T-helper 1 cell treated with Interleukin-12 subunit alpha and Interleukin-12 subunit beta and Interleukin-4 antibody, amounts not matched to agents 30 μg/mL and 1 μg/mL, for 36 hours (primary cell): ENCODE results near the gene R3HDM4.

Experiments used
- H3K27ac Mint-ChIP-seq: one replicate; pipeline ENCODE4 v1.8.0; 2021; ENCODE audit warnings: mild to moderate bottlenecking, mixed read lengths
- H3K27me3 Mint-ChIP-seq: one replicate; pipeline ENCODE4 v1.8.0; 2021; ENCODE audit warnings: low read depth, mixed read lengths
- H3K36me3 Mint-ChIP-seq: one replicate; pipeline ENCODE4 v1.8.0; 2021; ENCODE audit warnings: low read depth, mixed read lengths
- H3K4me1 Mint-ChIP-seq: one replicate; pipeline ENCODE4 v1.8.0; 2021; ENCODE audit warnings: low read depth, mixed read lengths
- H3K4me3 Mint-ChIP-seq: one replicate; pipeline ENCODE4 v1.8.0; 2021; ENCODE audit warnings: mild to moderate bottlenecking, moderate library complexity, mixed read lengths
- H3K9me3 Mint-ChIP-seq: one replicate; pipeline ENCODE4 v1.8.0; 2021; ENCODE audit warnings: mixed read lengths

R3HDM4 gene

DNA sequence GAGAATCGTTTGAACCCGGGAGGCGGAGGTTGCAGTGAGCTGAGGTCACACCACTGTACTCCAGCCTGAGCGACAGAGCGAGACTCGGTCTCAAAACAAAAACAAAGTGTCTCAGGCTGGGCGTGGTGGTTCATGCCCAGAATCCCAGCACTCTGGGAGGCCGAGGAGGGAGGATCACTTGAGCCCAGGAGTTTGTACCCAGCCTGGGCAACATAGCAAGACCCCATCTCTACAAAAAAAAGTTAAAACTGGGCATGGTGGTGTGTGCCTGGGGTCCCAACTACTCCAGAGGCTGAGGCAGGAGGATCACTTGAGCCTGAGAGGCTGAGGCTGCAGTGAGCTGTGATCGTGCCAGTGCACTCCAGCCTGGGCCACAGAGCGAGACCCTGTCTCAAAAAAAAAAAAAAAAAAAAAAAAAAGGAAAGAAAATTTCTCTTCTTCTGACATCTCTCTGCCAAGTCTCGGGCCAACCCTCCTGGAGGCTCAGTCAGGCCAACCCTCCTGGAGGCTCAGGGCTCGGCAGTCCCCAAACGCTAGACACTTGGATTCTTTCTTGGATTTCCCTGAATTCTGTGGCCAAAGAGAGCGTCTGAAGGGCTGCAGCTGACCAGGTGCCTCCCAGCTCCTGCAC is 39.1 kb upstream of the R3HDM4 start:
- no peak overlapping the region for H3K27ac Mint-ChIP-seq
- H3K4me3 Mint-ChIP-seq, result no peak overlapping the region
- no peaks in the 10 kb centered on the region for H3K27me3 Mint-ChIP-seq
- H3K9me3 Mint-ChIP-seq, result no peaks in the 10 kb centered on the region
- H3K36me3 Mint-ChIP-seq, result no peaks in the 10 kb centered on the region
- H3K4me1 Mint-ChIP-seq, result peaks cover 2% of the 10 kb centered on the region

DNA sequence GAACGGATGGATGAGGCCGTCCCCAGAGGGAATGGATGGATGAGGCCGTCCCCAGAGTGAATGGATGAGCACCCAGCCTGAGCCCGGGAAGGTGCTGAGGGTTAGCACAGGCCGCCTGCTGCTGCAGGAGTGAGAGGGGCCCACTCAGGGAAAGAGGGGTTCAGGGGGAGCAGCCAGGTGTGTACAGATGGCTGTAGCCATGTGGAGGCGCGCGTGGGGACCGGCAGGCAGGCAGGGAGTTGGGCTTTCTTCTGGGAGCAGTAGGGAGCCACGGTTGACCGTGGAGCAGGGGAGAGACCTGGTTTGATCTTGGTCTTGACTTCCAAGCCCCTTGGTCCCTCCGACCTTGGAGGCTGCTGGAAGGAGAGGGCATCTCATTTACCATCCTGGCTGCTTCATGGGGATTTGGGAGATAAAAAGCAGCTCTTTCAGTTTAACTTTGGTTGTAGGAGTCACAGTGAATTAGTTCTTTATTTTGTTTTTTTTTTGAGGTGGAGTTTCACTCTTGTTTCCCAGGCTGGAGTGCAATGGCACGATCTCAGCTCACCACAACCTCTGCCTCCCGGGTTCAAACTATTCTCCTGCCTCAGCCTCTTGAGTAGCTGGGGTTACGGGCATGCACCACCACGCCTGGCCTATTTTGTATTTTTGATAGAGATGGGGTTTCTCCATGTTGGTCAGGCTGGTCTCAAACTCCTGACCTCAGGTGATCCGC is 37.5 kb upstream of the R3HDM4 start:
- no peaks in the 10 kb centered on the region for H3K36me3 Mint-ChIP-seq
- H3K27ac Mint-ChIP-seq, result no peak overlapping the region
- no peak overlapping the region for H3K4me3 Mint-ChIP-seq
- no peaks in the 10 kb centered on the region for H3K27me3 Mint-ChIP-seq
- no peaks in the 10 kb centered on the region for H3K9me3 Mint-ChIP-seq
- H3K4me1 Mint-ChIP-seq, result peaks cover 2% of the 10 kb centered on the region

DNA sequence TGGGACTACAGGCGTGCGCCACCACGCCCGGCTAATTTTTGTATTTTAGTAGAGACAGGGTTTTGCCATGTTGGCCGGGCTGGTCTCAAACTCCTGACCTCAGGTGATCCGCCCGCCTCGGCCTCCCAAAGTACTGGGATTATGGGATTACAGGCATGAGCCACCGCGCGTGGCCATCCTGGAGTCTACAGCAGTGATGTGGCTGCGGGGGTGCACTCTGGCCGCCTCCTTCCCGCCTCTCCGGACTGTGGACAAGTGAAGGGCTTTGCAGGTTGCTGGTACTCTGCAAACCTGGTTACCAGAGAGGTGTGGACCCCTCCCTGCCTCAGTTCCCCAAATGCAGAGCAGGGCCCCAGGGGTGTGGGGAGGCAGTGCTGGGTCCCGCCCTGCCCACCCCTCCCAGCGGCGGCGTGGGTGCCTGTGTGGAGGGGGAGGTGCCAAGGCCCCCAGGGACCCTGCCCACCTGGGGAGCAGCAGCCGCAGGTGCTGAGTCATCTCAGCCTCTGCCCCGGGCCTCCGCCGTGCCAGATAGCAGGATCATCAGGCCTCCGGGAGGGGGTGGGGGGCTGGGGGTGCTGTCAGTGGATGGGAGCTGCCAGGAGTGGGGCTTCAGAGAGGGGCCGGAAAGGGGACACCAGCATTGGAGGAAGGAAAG is 36.0 kb upstream of the R3HDM4 start:
- Mint-ChIP-seq H3K27ac (no peak overlapping the region), H3K4me3 (no peak overlapping the region), H3K27me3 (no peaks in the 10 kb centered on the region), H3K4me1 (peaks cover 2% of the 10 kb centered on the region), H3K9me3 (no peaks in the 10 kb centered on the region), H3K36me3 (no peaks in the 10 kb centered on the region)

DNA sequence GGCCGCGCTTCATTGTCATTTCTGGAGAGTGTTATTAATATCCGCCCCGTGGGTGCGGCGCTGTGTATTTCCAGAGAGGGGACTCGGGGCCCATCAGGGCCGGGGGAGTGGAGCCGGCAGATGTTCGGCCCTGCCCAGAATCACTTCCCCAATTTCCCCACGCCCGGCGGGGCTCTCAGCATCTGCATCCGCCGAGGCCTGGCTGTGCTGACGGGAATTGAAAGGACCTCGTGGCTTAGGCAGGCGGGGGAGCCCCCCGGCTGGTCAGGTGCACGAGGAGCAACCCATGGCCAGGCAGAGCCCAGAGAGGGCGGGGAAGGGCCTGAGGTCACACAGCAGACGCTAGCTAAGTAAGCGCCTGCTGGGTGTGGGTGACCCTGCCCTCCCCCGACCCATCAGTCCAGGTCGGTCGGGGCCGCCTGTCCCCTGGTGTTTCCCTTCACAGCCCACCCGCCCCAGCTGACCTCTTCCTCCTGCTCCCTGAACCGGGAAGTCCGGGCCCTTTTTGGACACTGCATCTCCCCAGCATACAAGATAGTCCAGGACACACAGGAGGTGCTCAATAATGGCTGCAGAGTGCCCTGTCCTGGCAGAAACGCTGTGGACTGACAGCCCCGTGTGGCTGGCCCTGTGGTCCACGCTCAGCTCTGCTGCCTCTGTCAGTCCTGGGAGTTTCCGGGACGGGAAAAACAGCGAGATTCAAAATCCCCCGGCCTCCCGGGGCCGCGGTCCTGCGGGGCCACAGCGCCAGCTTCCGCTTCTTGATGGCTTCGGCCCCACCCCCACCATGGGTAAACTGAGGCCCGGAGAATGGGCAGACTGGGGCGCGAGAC is 34.9 kb upstream of the R3HDM4 start:
- Mint-ChIP-seq H3K9me3 (no peaks in the 10 kb centered on the region), H3K4me3 (no peak overlapping the region), H3K36me3 (no peaks in the 10 kb centered on the region), H3K27ac (no peak overlapping the region), H3K4me1 (no peaks in the 10 kb centered on the region), H3K27me3 (no peaks in the 10 kb centered on the region)

DNA sequence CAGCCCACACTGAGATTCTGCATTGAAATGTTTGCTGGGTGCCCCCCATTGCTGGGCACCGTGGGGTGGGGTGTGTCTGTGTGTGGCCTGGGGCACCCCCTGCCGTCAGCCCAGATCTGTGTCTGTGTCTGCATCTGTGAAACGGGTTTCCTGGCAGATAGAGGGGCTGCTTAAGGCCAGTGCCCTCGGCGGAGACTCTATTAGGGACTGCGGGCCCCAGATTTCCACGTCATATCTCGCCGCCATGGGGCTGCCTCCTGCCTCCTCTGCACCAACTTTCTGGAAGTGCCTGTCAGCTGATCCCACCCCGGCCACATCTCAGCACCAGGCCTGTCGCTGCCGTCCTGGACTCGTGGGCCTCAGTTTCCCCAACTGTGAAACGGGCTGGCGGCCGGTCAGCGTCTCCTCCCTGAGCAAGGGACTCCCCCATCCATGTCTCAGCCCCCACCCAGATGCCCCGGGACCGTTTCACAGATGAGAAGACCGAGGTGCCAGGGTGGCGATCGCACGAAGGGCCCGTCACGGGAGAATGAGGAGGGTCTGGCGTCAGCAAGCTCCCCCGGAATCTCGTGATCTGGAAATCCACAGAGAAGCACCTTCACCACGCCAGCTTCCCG is 34.2 kb upstream of the R3HDM4 start:
- no peaks in the 10 kb centered on the region for H3K4me1 Mint-ChIP-seq
- H3K9me3 Mint-ChIP-seq, result no peaks in the 10 kb centered on the region
- H3K4me3 Mint-ChIP-seq, result no peak overlapping the region
- H3K36me3 Mint-ChIP-seq, result no peaks in the 10 kb centered on the region
- H3K27ac Mint-ChIP-seq, result no peak overlapping the region
- no peaks in the 10 kb centered on the region for H3K27me3 Mint-ChIP-seq

DNA sequence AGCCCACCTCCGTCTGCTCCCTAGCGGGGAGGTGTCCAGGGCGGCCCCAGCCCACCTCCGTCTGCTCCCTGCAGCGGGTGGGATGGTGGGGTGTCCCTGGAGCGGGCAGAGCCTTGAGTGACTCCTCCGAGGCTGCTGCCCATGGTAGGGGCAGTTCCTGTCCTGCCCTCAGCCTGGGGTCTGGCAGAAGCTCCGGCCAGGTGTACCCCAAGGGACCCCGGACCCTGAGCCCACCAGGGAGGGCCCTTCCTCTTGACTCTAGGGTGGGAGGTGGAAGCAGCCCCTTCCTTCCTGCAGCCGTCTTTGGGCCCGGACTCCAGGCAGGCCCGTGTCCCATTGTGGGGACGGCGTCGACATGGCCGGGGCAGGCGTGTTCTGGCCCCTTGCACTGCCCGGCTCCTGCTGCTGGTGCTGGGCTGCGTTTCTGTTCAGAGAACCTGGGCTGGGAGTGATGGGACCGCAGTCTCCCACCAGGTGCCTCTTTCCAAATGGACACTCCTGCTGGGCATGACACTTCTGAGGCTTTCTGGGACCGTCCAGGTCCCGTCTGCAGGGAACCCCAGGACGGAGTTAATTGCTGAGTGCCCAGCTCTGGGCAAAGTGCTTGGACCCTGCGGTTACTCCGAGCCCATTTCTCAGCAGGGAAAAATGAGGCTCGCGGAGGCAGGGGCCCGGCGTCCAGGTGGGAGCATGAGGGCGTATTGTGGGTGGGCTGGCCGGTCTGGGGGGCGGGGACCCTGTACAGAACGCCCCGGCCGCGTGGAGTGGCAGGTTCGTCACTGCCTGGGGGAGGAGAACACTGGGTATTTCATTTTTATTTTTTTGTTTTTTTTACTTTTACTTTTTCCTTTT is 32.6 kb upstream of the R3HDM4 start:
- peaks cover 6% of the 10 kb centered on the region for H3K4me1 Mint-ChIP-seq
- no peak overlapping the region for H3K27ac Mint-ChIP-seq
- no peaks in the 10 kb centered on the region for H3K9me3 Mint-ChIP-seq
- no peaks in the 10 kb centered on the region for H3K27me3 Mint-ChIP-seq
- no peak overlapping the region for H3K4me3 Mint-ChIP-seq
- H3K36me3 Mint-ChIP-seq, result peaks cover 2% of the 10 kb centered on the region

DNA sequence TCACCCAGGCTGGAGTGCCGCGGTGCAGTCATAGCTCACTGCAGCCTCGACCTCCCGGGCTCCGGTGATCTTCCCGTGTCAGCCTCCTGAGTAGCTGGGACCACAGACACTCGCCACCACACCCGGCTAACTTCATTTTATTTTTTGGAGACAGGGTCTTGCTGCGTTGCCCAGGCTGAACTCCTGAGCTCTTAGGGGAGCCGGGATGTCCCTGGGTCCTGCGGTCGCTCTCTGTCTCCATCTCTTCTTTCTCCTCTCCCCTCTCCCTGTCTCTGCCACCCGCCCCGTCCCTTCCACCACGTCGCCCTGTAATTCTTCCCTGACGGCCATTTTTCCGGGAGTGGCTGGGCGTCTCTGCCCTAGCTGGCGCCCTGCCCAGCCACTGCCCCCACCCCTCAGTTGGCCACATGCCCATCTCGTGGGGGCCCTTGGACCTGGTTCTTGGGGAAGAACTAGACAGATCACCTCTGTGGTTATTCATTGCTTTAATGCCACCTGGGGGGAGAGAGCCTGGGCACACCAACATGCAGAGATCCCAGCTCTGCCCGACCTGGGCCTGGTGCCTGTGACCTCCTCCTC is 31.7 kb upstream of the R3HDM4 start:
- no peak overlapping the region for H3K4me3 Mint-ChIP-seq
- no peak overlapping the region for H3K27ac Mint-ChIP-seq
- no peaks in the 10 kb centered on the region for H3K9me3 Mint-ChIP-seq
- peaks cover 9% of the 10 kb centered on the region for H3K36me3 Mint-ChIP-seq
- H3K27me3 Mint-ChIP-seq, result peaks cover 5% of the 10 kb centered on the region
- H3K4me1 Mint-ChIP-seq, result peaks cover 12% of the 10 kb centered on the region

DNA sequence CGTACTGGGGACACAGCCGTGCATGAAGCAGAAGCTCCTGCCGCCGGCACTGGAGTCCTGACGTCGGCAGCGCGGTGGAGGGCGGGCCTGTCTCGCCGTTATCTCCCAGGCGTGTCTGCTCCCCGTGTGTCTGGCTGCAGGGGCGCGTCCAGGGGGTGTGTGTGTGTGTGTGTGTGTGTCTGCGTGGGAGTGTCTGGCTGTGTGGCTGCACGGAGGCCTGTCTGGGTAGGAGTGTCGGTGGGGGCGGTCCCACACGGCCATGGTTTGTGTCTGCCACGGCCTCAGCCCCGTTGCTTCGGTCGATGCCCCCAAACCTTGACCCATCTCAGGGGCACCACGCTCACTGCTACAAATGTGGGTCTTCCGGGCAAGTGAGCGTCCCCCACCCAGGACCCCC is 31.1 kb upstream of the R3HDM4 start:
- Mint-ChIP-seq H3K27me3 (peaks cover 5% of the 10 kb centered on the region), H3K4me1 (peaks cover 14% of the 10 kb centered on the region), H3K36me3 (peaks cover 15% of the 10 kb centered on the region), H3K27ac (no peak overlapping the region), H3K9me3 (no peaks in the 10 kb centered on the region), H3K4me3 (no peak overlapping the region)

DNA sequence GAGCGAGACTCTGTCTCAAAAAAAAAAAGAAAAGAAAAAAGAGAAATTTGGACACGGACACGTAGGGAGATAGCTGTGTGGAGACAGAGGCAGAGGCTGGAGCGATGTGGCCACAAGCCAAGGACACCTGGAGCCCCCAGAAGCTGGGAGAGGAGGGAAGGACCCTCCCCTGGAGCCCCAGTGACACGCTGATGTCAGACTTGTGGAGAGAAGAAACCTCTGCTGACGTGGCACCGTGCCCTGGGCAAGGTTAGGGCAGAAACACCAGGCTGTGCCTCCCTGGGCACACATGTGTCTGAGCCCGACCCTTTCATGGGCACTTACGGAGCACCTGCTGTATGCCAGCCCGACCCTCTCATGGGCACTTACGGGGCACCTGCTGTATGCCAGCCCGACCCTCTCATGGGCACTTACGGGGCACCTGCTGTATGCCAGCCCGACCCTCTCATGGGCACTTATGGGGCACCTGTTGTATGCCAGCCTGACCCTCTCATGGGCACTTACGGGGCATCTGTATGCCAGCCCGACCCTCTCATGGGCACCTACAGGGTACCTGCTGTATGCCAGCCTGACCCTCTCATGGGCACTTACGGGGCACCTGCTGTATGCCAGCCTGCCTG is 30.6 kb upstream of the R3HDM4 start:
- Mint-ChIP-seq H3K27ac (no peak overlapping the region), H3K4me3 (no peak overlapping the region), H3K9me3 (no peaks in the 10 kb centered on the region), H3K4me1 (peaks cover 14% of the 10 kb centered on the region), H3K27me3 (peaks cover 5% of the 10 kb centered on the region), H3K36me3 (peaks cover 15% of the 10 kb centered on the region)

DNA sequence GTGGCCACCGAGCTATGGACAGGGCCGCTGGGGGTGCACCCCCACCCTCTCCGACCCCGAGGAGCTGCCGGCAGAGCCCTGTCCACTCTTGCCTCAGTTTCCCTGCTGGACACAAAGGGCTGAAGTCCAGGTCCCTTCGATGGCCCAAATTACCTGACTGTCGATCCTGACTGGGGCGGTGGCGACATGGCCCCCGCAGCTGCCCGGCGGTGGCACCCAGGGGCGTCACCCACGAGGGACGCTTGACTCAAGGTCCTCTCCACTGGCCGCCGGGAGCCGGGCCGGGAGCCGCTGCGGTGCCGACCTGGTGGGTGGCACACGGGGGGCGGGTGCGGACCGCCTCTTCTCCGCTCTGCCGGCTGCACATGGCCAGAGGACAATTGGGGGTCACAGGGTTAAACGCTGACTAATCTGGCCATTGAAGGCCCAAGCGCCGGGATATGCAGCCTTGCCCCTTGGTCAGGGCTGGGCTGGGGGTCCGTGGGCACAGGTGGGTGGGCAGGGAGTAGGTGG is 29.2 kb upstream of the R3HDM4 start:
- peaks cover 20% of the 10 kb centered on the region for H3K4me1 Mint-ChIP-seq

DNA sequence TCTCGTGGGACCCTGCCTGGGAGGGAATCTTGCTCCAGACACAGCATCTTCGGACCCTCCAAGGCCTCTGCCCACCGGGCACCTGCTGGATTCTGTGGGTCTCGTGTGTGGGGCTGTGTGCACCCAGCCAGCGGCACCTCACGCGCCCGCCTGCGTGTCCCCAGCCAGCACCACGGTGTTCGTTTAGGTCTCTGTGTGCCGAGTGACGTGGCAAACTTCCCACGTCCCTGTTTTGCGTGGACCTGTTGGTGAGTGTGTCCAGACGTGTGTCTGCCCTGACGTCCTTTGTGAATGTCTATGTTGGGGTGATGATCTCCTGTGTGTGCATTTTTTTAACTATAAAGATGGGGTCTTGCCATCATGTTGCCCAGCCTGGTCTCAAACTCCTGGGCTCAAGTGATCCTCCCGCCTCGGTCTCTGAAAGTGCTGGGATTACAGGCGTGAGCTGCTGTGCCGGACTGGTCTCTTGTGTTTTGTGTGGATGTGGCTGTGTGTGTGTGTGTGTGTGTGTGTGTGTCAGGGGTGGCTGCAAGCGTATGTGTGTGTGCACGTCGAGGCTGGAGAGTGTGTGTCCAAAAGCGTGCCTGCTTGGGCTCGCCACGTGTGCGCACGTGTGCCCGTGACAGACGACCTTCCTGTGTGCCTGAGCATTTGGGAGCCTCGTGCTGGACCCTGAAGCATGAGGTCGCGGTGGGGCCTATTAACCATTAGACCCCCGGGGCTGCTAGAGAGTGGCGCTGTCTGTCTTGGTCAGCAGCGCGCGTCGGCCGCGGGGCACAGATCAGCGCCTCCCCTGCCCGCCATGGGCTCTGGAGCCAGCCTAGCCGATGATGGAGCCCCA is 28.5 kb upstream of the R3HDM4 start:
- Mint-ChIP-seq H3K4me1 (peaks cover 22% of the 10 kb centered on the region), H3K9me3 (no peaks in the 10 kb centered on the region), H3K36me3 (peaks cover 21% of the 10 kb centered on the region), H3K27ac (peak overlapping the region; percentile 49), H3K4me3 (peak overlapping the region; percentile 67), H3K27me3 (peaks cover 5% of the 10 kb centered on the region)

More for the DNA sequence above, 29.2 kb upstream of the R3HDM4 start:
- no peaks in the 10 kb centered on the region for H3K9me3 Mint-ChIP-seq
- peaks cover 5% of the 10 kb centered on the region for H3K27me3 Mint-ChIP-seq
- no peak overlapping the region for H3K4me3 Mint-ChIP-seq
- no peak overlapping the region for H3K27ac Mint-ChIP-seq
- peaks cover 21% of the 10 kb centered on the region for H3K36me3 Mint-ChIP-seq

DNA sequence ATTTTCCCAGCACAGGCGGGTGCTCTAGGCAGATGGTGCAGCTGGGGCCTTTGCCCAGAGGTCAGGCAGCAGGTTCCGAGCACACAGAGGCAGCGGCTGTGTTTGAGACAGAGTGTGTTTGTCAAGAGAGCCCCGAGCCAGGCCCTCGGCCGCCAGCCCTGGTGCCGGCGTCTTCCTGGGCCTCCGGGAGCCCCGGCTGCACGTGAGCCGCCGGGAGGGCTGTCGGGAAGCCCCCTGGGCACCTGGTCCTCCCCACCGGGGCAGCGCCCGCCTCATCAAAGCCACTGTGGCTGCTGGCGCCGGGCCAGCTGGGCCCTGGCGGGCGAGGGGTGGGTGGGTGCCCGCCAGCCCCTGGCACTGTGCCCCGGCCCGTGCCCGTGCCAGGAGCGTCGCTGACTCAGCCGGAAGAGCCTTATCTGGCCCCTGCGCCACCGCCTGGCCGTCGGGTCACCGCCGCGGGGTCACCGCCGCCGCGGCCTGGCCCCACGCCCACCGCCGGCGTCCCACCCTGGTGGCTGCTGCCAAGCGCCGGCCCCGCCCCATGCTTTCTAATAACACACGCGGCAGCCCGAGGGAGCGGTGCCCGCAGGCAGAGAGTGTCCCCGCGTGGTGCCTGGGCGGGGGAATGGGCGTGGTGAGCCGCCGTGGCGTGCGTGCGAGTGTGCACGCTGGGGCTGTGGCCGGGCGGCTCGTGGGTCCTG is 27.7 kb upstream of the R3HDM4 start:
- Mint-ChIP-seq H3K27ac (no peak overlapping the region), H3K27me3 (peaks cover 5% of the 10 kb centered on the region), H3K9me3 (no peaks in the 10 kb centered on the region), H3K36me3 (peaks cover 21% of the 10 kb centered on the region), H3K4me1 (peaks cover 22% of the 10 kb centered on the region), H3K4me3 (peak overlapping the region; percentile 77)
